ENCODE measurements around the gene NF2.

DNA sequence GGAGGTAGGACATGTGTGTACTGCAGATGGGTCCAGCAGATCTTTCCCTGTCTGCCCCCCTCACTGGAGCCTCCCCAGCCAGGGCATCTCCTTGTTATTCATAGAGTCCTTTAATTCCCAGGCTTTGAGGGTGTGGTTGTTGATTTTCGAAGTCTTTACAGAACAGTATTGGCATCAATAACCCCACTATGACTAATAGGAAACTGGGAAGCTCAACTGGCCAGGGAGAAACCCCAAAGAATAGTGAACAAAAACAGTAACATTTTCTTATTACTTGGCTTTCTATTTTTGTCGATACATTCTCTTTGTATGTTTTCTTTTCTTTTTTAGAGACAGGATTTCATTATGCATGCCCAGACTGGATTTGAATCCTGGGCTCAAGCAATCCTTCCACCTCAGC, 57.9 kb downstream of the NF2 start:
- TF ChIP-seq, protein P1, sequence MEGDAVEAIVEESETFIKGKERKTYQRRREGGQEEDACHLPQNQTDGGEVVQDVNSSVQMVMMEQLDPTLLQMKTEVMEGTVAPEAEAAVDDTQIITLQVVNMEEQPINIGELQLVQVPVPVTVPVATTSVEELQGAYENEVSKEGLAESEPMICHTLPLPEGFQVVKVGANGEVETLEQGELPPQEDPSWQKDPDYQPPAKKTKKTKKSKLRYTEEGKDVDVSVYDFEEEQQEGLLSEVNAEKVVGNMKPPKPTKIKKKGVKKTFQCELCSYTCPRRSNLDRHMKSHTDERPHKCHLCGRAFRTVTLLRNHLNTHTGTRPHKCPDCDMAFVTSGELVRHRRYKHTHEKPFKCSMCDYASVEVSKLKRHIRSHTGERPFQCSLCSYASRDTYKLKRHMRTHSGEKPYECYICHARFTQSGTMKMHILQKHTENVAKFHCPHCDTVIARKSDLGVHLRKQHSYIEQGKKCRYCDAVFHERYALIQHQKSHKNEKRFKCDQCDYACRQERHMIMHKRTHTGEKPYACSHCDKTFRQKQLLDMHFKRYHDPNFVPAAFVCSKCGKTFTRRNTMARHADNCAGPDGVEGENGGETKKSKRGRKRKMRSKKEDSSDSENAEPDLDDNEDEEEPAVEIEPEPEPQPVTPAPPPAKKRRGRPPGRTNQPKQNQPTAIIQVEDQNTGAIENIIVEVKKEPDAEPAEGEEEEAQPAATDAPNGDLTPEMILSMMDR (conservative IDR thresholded peaks at IDR 0.05; ENCODE audit: low read depth, low read length), result no peak
- no peak for TF ChIP-seq EZH2 (IDR thresholded peaks at IDR 0.05; ENCODE audit: borderline replicate concordance, low read depth, low read length, poor library complexity, severe bottlenecking)
